Ammon's horn (tissue), 1 donor: ENCODE results near the gene CTNNA1.

Source experiments
- DNase-seq: peaks from one replicate; pipeline ENCODE4 v3.0.0-alpha.2; 2016; ENCODE audit warnings: low spot score

CTNNA1 gene

GRCh38 chr5:138949988-138950387, 196.8 kb downstream of the CTNNA1 start:
- DNase-seq: no peak

GRCh38 chr5:138950421-138951031, 197.3 kb downstream of the CTNNA1 start:
- DNase-seq: peak; percentile 80

- no peak for DNase-seq
Observed at GRCh38 chr5:138951091-138951985, 198.1 kb downstream of the CTNNA1 start.

- DNase-seq: no peak
Observed at GRCh38 chr5:138951986-138952735, 198.9 kb downstream of the CTNNA1 start.

- DNase-seq: peak; percentile 50
Observed at GRCh38 chr5:138952962-138953361, 199.7 kb downstream of the CTNNA1 start.

- peak; percentile 97 for DNase-seq
Observed at GRCh38 chr5:138953387-138954256, 200.4 kb downstream of the CTNNA1 start.

- DNase-seq: no peak
Observed at GRCh38 chr5:138954257-138955012, 201.2 kb downstream of the CTNNA1 start.

GRCh38 chr5:138955013-138955660, 201.9 kb downstream of the CTNNA1 start:
- DNase-seq: peak; percentile 71

GRCh38 chr5:138955671-138956295, 202.6 kb downstream of the CTNNA1 start:
- no peak for DNase-seq

GRCh38 chr5:138956801-138957200, 203.6 kb downstream of the CTNNA1 start:
- DNase-seq: no peak

GRCh38 chr5:138960145-138960692, 207.0 kb downstream of the CTNNA1 start:
- DNase-seq: no peak

- no peak for DNase-seq
Observed at GRCh38 chr5:138961221-138961620, 208.0 kb downstream of the CTNNA1 start.

GRCh38 chr5:138961729-138962128, 208.5 kb downstream of the CTNNA1 start:
- no peak for DNase-seq

- DNase-seq: no peak
Observed at GRCh38 chr5:138962614-138963370, 209.6 kb downstream of the CTNNA1 start.

- DNase-seq: no peak
Observed at GRCh38 chr5:138963763-138964371, 210.6 kb downstream of the CTNNA1 start.

GRCh38 chr5:138964647-138965201, 211.5 kb downstream of the CTNNA1 start:
- no peak for DNase-seq

GRCh38 chr5:138965626-138966025, 212.4 kb downstream of the CTNNA1 start:
- DNase-seq: no peak
